Dermis blood vessel endothelial cell (primary cell): ENCODE measurements around the gene UBE2B. TPM values are rescaled to one million over a fixed set of nuclear protein-coding genes. Genes with fewer than 3 reads are reported as not detected.

Source experiments
- DNase-seq: peaks from one replicate; pipeline ENCODE4 v3.0.0; 2010
- total RNA-seq: library from RNA; depleted of rRNA; stranded (reverse); fragments of >200 nt; gene quantifications from 2 replicates; pipeline ENCODE4 v1.2.3, GENCODE V29; 2014

The UBE2B gene
- total RNA-seq, 1 donor from 2014 or later = 51.4 TPM

- no peak for DNase-seq
Observed at GRCh38 chr5:134438721-134439123, 67.4 kb downstream of the UBE2B start.

- DNase-seq = peak; percentile 78
Observed at GRCh38 chr5:134439210-134439654, 67.9 kb downstream of the UBE2B start.

GRCh38 chr5:134440201-134440755 is 68.9 kb downstream of the UBE2B start:
- no peak for DNase-seq

Other genes with a start within 250 kb of the UBE2B start
- 172 and 393 TPM in 2 replicates for gene SKP1, start 194.6 kb upstream of the UBE2B start, total RNA-seq
- gene PPP2CA, start 145.5 kb upstream of the UBE2B start, total RNA-seq = 106 and 132 TPM in 2 replicates
- 0.34 and 0.37 TPM in 2 replicates for gene CDKL3, start 4.4 kb upstream of the UBE2B start, total RNA-seq
- 27.1 and 28.8 TPM in 2 replicates for gene CDKN2AIPNL, start 40.3 kb downstream of the UBE2B start, total RNA-seq
- gene JADE2, start 154.1 kb downstream of the UBE2B start, total RNA-seq = 23.3 and 31.7 TPM in 2 replicates